ENCODE data around the gene STEAP1B.

DNA sequence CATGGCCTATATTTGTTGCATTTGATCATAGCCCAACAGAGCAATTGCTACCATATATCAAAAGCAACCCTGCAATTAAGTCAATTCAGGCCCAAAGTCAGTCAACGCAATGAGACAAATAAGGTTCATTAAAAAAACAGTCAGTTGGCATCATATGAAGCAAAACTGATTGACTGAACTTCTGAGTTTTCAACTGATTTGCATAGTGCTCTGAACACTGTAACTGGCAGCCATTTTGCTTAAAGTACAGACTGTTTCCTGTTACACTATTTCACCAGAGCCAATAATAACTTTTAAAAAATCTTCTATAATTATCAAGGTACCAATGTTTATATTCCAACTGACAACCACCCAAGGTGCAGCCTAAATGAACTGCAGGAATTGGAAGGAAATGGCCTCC, 74.6 kb downstream of the STEAP1B start:
- TF ChIP-seq, protein P1, sequence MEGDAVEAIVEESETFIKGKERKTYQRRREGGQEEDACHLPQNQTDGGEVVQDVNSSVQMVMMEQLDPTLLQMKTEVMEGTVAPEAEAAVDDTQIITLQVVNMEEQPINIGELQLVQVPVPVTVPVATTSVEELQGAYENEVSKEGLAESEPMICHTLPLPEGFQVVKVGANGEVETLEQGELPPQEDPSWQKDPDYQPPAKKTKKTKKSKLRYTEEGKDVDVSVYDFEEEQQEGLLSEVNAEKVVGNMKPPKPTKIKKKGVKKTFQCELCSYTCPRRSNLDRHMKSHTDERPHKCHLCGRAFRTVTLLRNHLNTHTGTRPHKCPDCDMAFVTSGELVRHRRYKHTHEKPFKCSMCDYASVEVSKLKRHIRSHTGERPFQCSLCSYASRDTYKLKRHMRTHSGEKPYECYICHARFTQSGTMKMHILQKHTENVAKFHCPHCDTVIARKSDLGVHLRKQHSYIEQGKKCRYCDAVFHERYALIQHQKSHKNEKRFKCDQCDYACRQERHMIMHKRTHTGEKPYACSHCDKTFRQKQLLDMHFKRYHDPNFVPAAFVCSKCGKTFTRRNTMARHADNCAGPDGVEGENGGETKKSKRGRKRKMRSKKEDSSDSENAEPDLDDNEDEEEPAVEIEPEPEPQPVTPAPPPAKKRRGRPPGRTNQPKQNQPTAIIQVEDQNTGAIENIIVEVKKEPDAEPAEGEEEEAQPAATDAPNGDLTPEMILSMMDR (IDR thresholded peaks at IDR 0.05; ENCODE audit: insufficient read depth, low read depth, low read length) = no peak
- TF ChIP-seq EZH2 (IDR thresholded peaks at IDR 0.05; ENCODE audit: insufficient read depth, low read length) = no peak

Data from astrocyte (in vitro differentiated cells and primary cell).